CD4-positive, alpha-beta T cell treated with Interleukin-21 for 1 hour (primary cell): ENCODE results near the gene SLX9.
"Not testable (repeated sequence)": the region's sequence is repeated elsewhere in the genome, so short reads cannot be mapped to it uniquely, and the experiment has no call there.

Experiments
- DNase-seq: peaks from one replicate; pipeline ENCODE4 v3.0.0-alpha.2; 2020

The SLX9 gene

GRCh38 chr21:44902268-44903049, 37.4 kb upstream of the SLX9 start:
- no peak for DNase-seq

- no peak for DNase-seq
Observed at GRCh38 chr21:44903050-44903685, 36.7 kb upstream of the SLX9 start.

- no peak for DNase-seq
Observed at GRCh38 chr21:44903689-44904088, 36.1 kb upstream of the SLX9 start.

- no peak for DNase-seq
Observed at GRCh38 chr21:44904141-44904923, 35.5 kb upstream of the SLX9 start.

DNA sequence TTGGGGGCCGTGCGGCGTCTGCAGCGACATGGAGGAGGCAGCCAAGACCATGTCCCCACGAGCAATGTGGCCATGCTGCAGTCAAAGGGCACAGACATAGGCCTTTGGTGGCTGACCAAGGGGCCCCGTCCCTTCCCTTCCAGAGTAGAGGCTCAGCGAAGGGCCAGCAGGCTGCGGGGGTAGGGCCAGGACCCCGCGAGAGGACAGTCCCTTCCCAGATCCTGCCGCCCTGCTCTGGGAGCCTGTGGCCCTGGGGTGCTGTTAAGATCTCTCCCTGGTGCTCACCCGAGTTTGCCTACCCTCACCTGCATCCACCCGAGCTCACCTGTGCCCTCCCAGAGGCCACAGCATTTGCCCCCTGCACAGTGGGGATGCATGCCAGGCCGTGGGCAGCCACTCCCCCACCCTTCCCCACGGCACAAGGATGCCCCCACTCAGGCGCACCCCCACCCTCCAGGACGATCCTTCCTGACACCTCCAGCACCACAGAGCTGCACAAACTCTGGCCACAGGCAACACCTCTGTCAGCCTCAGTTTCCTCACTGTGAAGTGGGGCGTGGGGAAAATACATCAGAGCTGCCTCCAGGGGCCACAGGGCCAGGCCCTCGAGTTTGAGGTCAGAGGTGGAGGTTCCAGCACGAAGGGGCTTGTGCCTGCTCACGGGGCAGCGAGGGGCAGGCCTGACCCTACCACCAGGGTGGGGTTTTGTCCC, 34.7 kb upstream of the SLX9 start:
- no peak for DNase-seq

GRCh38 chr21:44905728-44906090, 34.1 kb upstream of the SLX9 start:
- DNase-seq, result no peak

DNA sequence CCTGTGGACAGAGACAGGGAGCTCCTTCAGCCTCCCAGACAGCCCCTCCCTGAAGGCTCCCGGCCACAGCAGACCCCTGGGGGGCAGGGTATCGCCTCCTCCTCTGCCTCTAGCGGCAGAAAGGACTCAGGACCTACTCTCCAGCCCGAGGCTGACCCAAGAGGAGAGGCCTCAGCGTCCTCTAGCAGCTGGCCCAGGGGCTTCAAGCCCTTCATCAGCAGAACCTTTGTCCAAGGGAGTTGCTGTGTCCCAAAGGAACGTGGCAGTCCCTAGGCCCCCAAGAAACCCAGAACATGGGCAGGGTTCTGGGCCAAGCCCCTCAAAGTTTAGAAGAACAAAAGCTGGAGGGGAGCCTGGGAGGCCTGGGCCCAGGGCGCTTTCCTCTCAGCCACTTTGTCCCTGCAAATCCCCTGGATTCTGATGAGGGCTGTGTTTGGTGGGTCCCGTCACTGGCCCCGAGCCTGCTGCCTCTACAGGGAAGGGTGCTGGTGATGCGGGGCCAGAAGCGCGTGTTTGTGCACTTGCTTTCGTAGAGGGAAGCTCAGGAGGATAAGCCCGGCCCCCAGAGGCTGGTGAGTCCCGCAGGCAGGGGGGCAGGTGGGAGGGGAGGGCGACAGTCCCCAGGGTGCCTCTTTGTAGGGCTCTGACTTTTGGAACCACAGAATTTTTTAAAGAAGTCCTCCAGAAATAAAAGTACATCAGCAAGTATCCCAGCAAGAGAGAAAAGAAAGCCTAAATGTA, 32.4 kb upstream of the SLX9 start:
- DNase-seq, result no peak

DNA sequence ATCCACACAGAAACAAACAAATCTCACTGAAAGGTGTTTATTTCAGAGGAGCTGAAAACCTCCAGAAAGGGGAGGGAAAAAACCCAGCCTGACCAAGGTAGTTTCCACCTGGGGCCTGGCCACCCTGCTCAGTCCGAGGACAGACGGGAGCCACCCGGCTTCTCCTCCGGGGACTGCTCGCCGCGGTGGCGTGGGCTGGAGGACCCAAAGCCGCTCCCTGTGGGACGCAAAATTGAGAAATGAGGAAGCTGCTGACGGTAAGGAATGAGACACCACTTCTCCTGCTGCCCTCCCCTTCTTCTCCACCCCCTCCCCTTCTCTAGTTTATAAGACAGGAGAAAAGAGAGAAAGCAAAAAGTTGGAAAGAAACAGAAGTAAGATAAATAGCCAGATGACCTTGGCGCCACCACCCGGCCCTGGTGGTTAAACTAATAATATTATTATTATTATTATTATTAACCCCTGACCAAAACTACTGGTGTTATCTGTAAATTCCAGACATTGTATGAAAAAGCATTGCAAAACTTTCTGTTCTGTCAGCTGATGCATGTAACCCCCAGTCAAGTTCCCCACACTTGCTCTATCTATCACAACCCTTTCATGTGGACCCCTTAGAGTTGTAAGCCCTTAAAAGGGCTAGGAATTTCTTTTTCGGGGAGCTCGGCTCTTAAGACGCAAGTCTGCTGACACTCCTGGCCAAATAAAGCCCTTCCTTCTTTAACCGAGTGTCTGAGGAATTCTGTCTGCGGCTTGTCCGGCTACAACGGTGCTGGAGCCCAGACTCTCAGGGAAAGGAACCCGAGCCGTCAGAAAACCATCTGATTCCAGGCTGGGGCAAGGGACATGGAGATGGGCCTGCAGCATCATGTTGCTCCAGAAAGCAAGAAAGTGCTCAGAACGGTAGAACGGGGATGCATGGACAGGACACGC, 31.6 kb upstream of the SLX9 start:
- DNase-seq, result no peak

- no peak for DNase-seq
Observed at GRCh38 chr21:44908908-44909307, 30.9 kb upstream of the SLX9 start.

DNA sequence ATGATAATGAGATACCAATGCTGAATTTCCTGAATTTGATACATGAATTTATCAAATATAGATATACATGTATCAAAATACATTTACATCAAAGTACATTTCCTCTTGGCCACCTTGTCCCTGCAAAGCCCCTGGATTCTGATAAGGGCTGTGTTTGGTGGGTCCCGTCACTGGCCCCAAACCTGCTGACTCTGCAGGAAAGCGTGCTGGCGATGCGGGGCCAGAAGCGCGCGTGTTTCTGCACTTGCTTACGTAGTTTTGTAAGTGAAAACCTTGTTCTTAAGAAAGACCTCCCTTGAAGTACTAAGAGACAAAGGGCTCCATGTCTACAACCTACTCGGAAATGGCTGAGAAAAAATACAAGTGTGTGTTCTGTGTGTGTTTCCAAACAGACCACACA, 30.1 kb upstream of the SLX9 start:
- DNase-seq, result no peak

GRCh38 chr21:44910229-44911067, 29.4 kb upstream of the SLX9 start:
- no peak for DNase-seq

- no peak for DNase-seq
Observed at GRCh38 chr21:44911068-44911383, 28.8 kb upstream of the SLX9 start.

- peak; percentile 69 for DNase-seq
Observed at GRCh38 chr21:44911384-44912157, 28.3 kb upstream of the SLX9 start.

DNA sequence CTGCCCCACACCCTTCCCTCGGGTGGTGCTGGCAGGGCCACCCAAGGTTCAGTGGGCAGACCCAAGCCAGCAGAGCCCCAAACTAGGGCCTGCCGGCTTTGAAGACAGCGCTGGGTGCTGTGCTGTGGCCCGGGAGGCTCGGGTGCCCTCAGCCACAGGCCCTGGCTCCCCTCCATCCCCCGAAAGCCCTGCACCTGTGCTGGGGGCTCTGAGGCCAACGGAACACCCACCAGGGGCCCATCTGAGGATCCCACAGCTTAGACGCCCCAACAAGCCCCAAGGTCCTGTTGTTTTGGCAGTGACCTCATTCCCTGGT, 27.7 kb upstream of the SLX9 start:
- no peak for DNase-seq

GRCh38 chr21:44912506-44913412, 27.1 kb upstream of the SLX9 start:
- DNase-seq, result not testable (repeated sequence)

- no peak for DNase-seq
Observed at GRCh38 chr21:44913425-44914175, 26.2 kb upstream of the SLX9 start.

GRCh38 chr21:44914176-44914874, 25.5 kb upstream of the SLX9 start:
- peak; percentile 72 for DNase-seq
